ENCODE results near the gene FREM2. TPM values are rescaled to one million over a fixed set of nuclear protein-coding genes. Genes with fewer than 3 reads are reported as not detected.

The FREM2 gene
- total RNA-seq, 1 experiment from 2014 or later: 0.04 TPM

DNA sequence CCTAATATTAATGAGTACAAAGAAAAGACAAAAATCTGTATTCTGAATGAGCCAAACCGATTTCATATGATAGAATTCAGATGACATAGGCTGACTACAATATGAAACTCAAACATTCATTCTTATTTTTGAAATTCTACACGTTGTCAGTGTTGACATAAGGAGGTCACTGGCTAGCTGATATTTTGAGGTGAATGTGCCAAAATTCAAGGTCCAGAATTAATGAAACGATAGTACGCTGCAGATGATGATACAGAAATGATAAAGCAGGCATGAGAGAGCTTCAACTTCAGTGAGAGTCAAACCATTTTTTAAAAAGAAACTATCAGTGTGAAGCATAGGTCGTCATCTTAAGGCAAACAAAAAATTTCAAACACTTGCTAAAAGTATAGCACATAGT, 88.2 kb downstream of the FREM2 start:
- TF ChIP-seq EZH2 (IDR thresholded peaks at IDR 0.05; ENCODE audit: low read length, unreplicated experiment) (no peak), CTCF (conservative IDR thresholded peaks at IDR 0.05; ENCODE audit: low read depth, low read length) (no peak), EZH2phosphoT487 (IDR thresholded peaks at IDR 0.05; ENCODE audit: borderline replicate concordance, low read length) (no peak)
- H3K9ac ChIP-seq (ENCODE audit: low read length): no peak overlapping the region
- ChIA-PET CTCF (no interaction called here), POLR2A (ENCODE audit: unreplicated experiment) (no interaction called here)
- peaks cover 17% of the 10 kb centered on the region for H3K27me3 ChIP-seq (ENCODE audit: low read length)
- H3K27ac ChIP-seq (ENCODE audit: low read length): no peak overlapping the region
- ATAC-seq (no peak), DNase-seq (no peak)
- H3F3A ChIP-seq (ENCODE audit: low read length, unreplicated experiment): no peaks in the 10 kb centered on the region
- no peaks in the 10 kb centered on the region for H3K9me3 ChIP-seq (ENCODE audit: low read length)
- H4K20me1 ChIP-seq (ENCODE audit: low read length): no peaks in the 10 kb centered on the region
- H3K4me1 ChIP-seq (ENCODE audit: insufficient read depth, low read length): no peaks in the 10 kb centered on the region
- H3K36me3 ChIP-seq (ENCODE audit: low read depth, low read length): no peaks in the 10 kb centered on the region
- intact Hi-C loops (cut with micrococcal nuclease): no loop called here
- BruUV-seq (replicated peaks): no TSS peak
- H3K4me2 ChIP-seq (ENCODE audit: low read length): no peak overlapping the region
- H3K4me3 ChIP-seq (ENCODE audit: low read length): no peak overlapping the region
- H3K9me2 ChIP-seq (replicated peaks; ENCODE audit: low read length): no peaks in the 10 kb centered on the region
- H3K79me2 ChIP-seq (ENCODE audit: low read length): no peaks in the 10 kb centered on the region
- no peak overlapping the region for H2AFZ ChIP-seq (ENCODE audit: low read length)

- Histone ChIP-seq H3K9me2 (replicated peaks; ENCODE audit: low read length) (no peaks in the 10 kb centered on the region), H3K4me3 (ENCODE audit: low read length) (no peak overlapping the region), H3K79me2 (ENCODE audit: low read length) (no peaks in the 10 kb centered on the region), H3K9ac (ENCODE audit: low read length) (no peak overlapping the region), H2AFZ (ENCODE audit: low read length) (no peak overlapping the region), H3K27ac (ENCODE audit: low read length) (no peak overlapping the region), H3F3A (ENCODE audit: low read length, unreplicated experiment) (no peaks in the 10 kb centered on the region), H3K4me2 (ENCODE audit: low read length) (no peak overlapping the region), H3K27me3 (ENCODE audit: low read length) (peaks cover 20% of the 10 kb centered on the region), H3K4me1 (ENCODE audit: insufficient read depth, low read length) (no peaks in the 10 kb centered on the region), H3K9me3 (ENCODE audit: low read length) (no peaks in the 10 kb centered on the region), H4K20me1 (ENCODE audit: low read length) (no peaks in the 10 kb centered on the region), H3K36me3 (ENCODE audit: low read depth, low read length) (no peaks in the 10 kb centered on the region)
- intact Hi-C loops (cut with micrococcal nuclease): no loop called here
- DNase-seq (no peak), ATAC-seq (no peak)
- TF ChIP-seq EZH2phosphoT487 (IDR thresholded peaks at IDR 0.05; ENCODE audit: borderline replicate concordance, low read length): no peak
- no peak for TF ChIP-seq EZH2 (IDR thresholded peaks at IDR 0.05; ENCODE audit: low read length, unreplicated experiment)
- TF ChIP-seq CTCF (conservative IDR thresholded peaks at IDR 0.05; ENCODE audit: low read depth, low read length): no peak
- no TSS peak for BruUV-seq (replicated peaks)
- ChIA-PET CTCF (no interaction called here), POLR2A (ENCODE audit: unreplicated experiment) (no interaction called here)
Observed at GRCh38 chr13:38777347-38778119, 90.7 kb downstream of the FREM2 start.

DNA sequence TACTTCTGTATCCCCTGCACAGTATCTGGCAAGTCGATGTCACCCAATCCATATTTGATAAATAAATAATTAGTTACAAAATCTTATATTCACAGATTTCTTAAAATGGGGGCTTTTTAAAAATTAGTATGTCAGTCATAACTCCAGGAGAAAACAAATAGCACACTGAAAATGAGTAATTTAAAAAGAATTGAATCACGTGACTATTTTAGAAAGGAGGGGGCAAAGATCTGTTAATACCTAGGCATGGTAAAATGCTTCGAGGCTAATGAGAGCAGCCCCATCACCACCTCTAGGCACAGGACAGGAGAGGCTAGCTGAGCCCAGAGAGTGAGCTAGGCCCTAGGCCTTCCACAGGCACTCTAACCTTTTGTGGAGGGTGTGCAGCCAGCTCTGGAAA, 94.7 kb downstream of the FREM2 start:
- no peaks in the 10 kb centered on the region for H3K9me3 ChIP-seq (ENCODE audit: low read length)
- ATAC-seq: no peak
- H3K27me3 ChIP-seq (ENCODE audit: low read length): peaks cover 48% of the 10 kb centered on the region
- POLR2A ChIA-PET (ENCODE audit: unreplicated experiment): no interaction called here
- no peaks in the 10 kb centered on the region for H3F3A ChIP-seq (ENCODE audit: low read length, unreplicated experiment)
- H3K9me2 ChIP-seq (replicated peaks; ENCODE audit: low read length): no peaks in the 10 kb centered on the region
- no peaks in the 10 kb centered on the region for H3K36me3 ChIP-seq (ENCODE audit: low read depth, low read length)
- intact Hi-C loops (cut with micrococcal nuclease): no loop called here
- no peak overlapping the region for H3K27ac ChIP-seq (ENCODE audit: low read length)
- no peak overlapping the region for H3K9ac ChIP-seq (ENCODE audit: low read length)
- H3K4me3 ChIP-seq (ENCODE audit: low read length): no peak overlapping the region
- no peak overlapping the region for H2AFZ ChIP-seq (ENCODE audit: low read length)
- CTCF ChIA-PET: no interaction called here
- no peak overlapping the region for H3K4me2 ChIP-seq (ENCODE audit: low read length)
- no peak for DNase-seq
- no peaks in the 10 kb centered on the region for H3K79me2 ChIP-seq (ENCODE audit: low read length)
- TF ChIP-seq EZH2 (IDR thresholded peaks at IDR 0.05; ENCODE audit: low read length, unreplicated experiment): no peak
- no peak for TF ChIP-seq CTCF (conservative IDR thresholded peaks at IDR 0.05; ENCODE audit: low read depth, low read length)
- no peak for TF ChIP-seq EZH2phosphoT487 (IDR thresholded peaks at IDR 0.05; ENCODE audit: borderline replicate concordance, low read length)
- no peaks in the 10 kb centered on the region for H4K20me1 ChIP-seq (ENCODE audit: low read length)
- no TSS peak for BruUV-seq (replicated peaks)
- H3K4me1 ChIP-seq (ENCODE audit: insufficient read depth, low read length): no peaks in the 10 kb centered on the region

Data from PC-3 (cell line).